Panc1 (cell line): ENCODE measurements around the gene MARVELD2.

ENCODE experiments used
- CTCF ChIP-seq: fragments of 450-650 bp; IDR thresholded peaks from 2 replicates; pipeline ENCODE4 v1.5.1; 2017; ENCODE audit warnings: mild to moderate bottlenecking
- SIN3A ChIP-seq: IDR thresholded peaks from 2 replicates; pipeline ENCODE4 v1.6.1; 2012; ENCODE audit warnings: low read depth, mild to moderate bottlenecking, low read length, moderate library complexity, borderline replicate concordance; ENCODE audit not compliant: insufficient read depth
- TF ChIP-seq, protein P1 (sequence below), 2 experiments: IDR thresholded peaks; 2 replicates each; pipeline ENCODE4 v1.6.1; 2011 to 2012; ENCODE audit warnings: low read depth in 2 of 2, control low read depth in 1 of 2, low read length in 1 of 2, mild to moderate bottlenecking in 1 of 2, moderate library complexity in 1 of 2; ENCODE audit not compliant: insufficient read depth in 1 of 2

GRCh38 chr5:69484891-69485290 is 70.0 kb downstream of the MARVELD2 start:
- TF ChIP-seq CTCF (no peak), SIN3A (no peak)
- TF ChIP-seq, protein P1, sequence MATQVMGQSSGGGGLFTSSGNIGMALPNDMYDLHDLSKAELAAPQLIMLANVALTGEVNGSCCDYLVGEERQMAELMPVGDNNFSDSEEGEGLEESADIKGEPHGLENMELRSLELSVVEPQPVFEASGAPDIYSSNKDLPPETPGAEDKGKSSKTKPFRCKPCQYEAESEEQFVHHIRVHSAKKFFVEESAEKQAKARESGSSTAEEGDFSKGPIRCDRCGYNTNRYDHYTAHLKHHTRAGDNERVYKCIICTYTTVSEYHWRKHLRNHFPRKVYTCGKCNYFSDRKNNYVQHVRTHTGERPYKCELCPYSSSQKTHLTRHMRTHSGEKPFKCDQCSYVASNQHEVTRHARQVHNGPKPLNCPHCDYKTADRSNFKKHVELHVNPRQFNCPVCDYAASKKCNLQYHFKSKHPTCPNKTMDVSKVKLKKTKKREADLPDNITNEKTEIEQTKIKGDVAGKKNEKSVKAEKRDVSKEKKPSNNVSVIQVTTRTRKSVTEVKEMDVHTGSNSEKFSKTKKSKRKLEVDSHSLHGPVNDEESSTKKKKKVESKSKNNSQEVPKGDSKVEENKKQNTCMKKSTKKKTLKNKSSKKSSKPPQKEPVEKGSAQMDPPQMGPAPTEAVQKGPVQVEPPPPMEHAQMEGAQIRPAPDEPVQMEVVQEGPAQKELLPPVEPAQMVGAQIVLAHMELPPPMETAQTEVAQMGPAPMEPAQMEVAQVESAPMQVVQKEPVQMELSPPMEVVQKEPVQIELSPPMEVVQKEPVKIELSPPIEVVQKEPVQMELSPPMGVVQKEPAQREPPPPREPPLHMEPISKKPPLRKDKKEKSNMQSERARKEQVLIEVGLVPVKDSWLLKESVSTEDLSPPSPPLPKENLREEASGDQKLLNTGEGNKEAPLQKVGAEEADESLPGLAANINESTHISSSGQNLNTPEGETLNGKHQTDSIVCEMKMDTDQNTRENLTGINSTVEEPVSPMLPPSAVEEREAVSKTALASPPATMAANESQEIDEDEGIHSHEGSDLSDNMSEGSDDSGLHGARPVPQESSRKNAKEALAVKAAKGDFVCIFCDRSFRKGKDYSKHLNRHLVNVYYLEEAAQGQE (IDR thresholded peaks at IDR 0.05; ENCODE audit: insufficient read depth in 1 of 2, low read depth in 2 of 2, low read length in 1 of 2): no peak
